ENCODE results near the gene CCL13. TPM values are rescaled to one million over a fixed set of nuclear protein-coding genes. Genes with fewer than 3 reads are reported as not detected.

CCL13 gene
- total and polyA plus RNA-seq, 10 of the 15 experiments (the other 5 are each of a cell fraction or from before 2014, with no cell fraction given), result not detected

DNA sequence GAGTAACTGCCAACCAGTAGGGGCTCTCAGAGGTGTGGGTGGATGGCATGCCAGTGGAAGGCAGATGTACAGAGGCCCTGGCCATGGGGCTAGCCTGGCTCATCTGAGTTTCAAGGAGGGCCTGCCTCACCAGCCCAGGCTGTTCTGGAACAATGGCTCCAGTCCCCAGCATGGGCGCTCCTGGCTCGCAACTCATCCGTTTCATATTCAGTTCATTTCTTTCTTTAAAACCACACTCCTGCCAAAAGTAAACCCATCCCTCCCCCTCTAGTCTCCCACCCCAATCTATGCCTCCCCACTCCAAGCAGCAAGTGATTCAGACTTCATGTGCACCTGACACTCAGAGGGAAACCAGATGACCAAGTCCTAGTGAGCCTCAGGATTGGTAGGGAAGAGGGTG lies 2.4 kb downstream of the CCL13 start (continued):
- TF ChIP-seq, protein P1, sequence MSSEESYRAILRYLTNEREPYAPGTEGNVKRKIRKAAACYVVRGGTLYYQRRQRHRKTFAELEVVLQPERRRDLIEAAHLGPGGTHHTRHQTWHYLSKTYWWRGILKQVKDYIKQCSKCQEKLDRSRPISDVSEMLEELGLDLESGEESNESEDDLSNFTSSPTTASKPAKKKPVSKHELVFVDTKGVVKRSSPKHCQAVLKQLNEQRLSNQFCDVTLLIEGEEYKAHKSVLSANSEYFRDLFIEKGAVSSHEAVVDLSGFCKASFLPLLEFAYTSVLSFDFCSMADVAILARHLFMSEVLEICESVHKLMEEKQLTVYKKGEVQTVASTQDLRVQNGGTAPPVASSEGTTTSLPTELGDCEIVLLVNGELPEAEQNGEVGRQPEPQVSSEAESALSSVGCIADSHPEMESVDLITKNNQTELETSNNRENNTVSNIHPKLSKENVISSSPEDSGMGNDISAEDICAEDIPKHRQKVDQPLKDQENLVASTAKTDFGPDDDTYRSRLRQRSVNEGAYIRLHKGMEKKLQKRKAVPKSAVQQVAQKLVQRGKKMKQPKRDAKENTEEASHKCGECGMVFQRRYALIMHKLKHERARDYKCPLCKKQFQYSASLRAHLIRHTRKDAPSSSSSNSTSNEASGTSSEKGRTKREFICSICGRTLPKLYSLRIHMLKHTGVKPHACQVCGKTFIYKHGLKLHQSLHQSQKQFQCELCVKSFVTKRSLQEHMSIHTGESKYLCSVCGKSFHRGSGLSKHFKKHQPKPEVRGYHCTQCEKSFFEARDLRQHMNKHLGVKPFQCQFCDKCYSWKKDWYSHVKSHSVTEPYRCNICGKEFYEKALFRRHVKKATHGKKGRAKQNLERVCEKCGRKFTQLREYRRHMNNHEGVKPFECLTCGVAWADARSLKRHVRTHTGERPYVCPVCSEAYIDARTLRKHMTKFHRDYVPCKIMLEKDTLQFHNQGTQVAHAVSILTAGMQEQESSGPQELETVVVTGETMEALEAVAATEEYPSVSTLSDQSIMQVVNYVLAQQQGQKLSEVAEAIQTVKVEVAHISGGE (CRISPR knock-in tag; IDR thresholded peaks at IDR 0.05), result no peak

DNA sequence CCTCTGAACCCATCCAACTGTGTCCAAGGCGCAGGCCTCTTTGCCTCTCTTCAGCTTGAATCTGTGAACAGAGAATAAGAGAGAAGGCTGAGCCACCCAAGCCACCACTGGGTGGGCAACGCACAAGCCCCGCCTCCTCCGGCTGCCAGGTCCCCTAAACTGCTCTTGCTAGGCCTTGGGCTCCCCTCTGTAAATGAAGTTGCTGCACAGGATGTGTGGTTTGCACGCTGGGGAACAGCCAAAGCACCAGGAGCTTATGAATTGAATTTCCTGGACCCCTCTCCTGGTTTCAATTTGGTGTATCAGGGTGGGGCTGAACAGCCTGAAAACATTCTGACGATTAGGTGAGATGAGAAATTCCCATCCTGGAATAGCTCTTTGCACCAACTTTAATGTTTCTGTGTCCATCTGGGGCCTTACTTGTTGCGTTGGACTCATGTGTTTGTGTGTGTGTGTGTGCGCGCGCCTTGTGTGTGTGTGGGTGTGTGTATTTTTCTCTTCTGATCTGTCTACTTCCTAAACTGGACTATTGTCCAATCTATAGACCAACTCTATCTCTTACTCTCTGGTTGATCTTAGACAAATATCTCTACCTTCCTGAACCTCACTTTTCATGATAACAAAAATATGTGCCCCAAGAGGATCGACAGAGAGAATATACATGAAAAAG lies 4.5 kb downstream of the CCL13 start:
- no peak for FAIRE-seq
- ChIA-PET CTCF (interaction anchor here (0.8 to 8.8 kb wide), 46 partner anchors 8 to 582 kb away, joined by 3 to 264 read pairs (median 6); partner anchors contain the start of gene CCL8), SMC1A (ENCODE audit: uncharacterized antibody, unreplicated experiment) (interaction anchor here (0.5 to 4.1 kb wide), 21 partner anchors 8 to 194 kb away, joined by 3 to 80 read pairs (median 5); no protein-coding TSS in a partner anchor), RAD21 (ENCODE audit: unreplicated experiment) (interaction anchor here (0.6 to 6.0 kb wide), 9 partner anchors 12 to 190 kb away, joined by 3 to 83 read pairs (median 6); no protein-coding TSS in a partner anchor), POLR2A (no interaction called here)
- Histone ChIP-seq H3K27me3 (replicated peaks in 1 of 2; ENCODE audit: control insufficient read depth in 2 of 2, insufficient read depth in 2 of 2, low read length in 1 of 2) (peaks cover 2 to 20% of the 10 kb centered on the region in 2 experiments; a peak in 3 of 4 replicates), H3K4me1 (ENCODE audit: control insufficient read depth, insufficient read depth, low read length) (peaks cover 3% of the 10 kb centered on the region; the same call in 1 of the 2 replicates), H2AFZ (ENCODE audit: control insufficient read depth, low read depth, low read length) (no peak overlapping the region), H3K4me2 (ENCODE audit: control insufficient read depth, insufficient read depth) (no peak overlapping the region), H3K9me3 (replicated peaks; ENCODE audit: control insufficient read depth, insufficient read depth, low read length) (no peaks in the 10 kb centered on the region), H3K36me3 (ENCODE audit: control insufficient read depth in 2 of 2, insufficient read depth in 2 of 2, low read length in 1 of 2) (no peaks in the 10 kb centered on the region), H3K4me3 (no peak overlapping the region), H4K20me1 (ENCODE audit: control insufficient read depth, insufficient read depth) (no peaks in the 10 kb centered on the region), H3K9ac (ENCODE audit: control insufficient read depth, insufficient read depth, low read length) (no peak overlapping the region), H3K79me2 (ENCODE audit: control insufficient read depth, insufficient read depth, low read length) (no peaks in the 10 kb centered on the region), H3K27ac (ENCODE audit: control insufficient read depth, insufficient read depth) (no peak overlapping the region)
- no peak for DNase-seq (ENCODE audit: low read depth, low spot score)
- ATAC-seq, result no peak
- intact Hi-C loops (cut with micrococcal nuclease; ENCODE audit: unreplicated experiment), result loop anchor here (1.0 kb wide), 2 partner anchors 42 to 160 kb away; no protein-coding TSS in a partner anchor
- WGBS (ENCODE audit: insufficient coverage, insufficient replicate concordance, low lambda C conversion rate, missing lambda C conversion rate), result 37% methylated on average over 11 of the region's 11 CpGs
- in situ Hi-C loops (cut with MboI), result loop anchor here (5.0 kb wide), 1 partner anchor 158 kb away; no protein-coding TSS in a partner anchor
- no peak for TF ChIP-seq DPF2 (IDR thresholded peaks at IDR 0.05)
- TF ChIP-seq NR2C2 (IDR thresholded peaks at IDR 0.05; ENCODE audit: borderline replicate concordance, control insufficient read depth, insufficient read length, low read depth), result no peak
- TF ChIP-seq ZZZ3 (IDR thresholded peaks at IDR 0.05; ENCODE audit: control insufficient read depth, insufficient read length, low read depth), result no peak
- BruUV-seq (replicated peaks), result no TSS peak

Data from GM12878 (cell line).